Measurements from ENCODE around the gene F7.
"Not testable (repeated sequence)": the region's sequence is repeated elsewhere in the genome, so short reads cannot be mapped to it uniquely, and the experiment has no call there.

- not testable (repeated sequence) for TF ChIP-seq POLR2A, CTCF (IDR thresholded peaks at IDR 0.05)
Measured at GRCh38 chr13:113108521-113108920, 2.9 kb downstream of the F7 start.
